NCI-H146 treated with DMSO at 0.1 percent for 48 hours (cell line): ENCODE data around the gene PPP4R2.

ENCODE experiments used
- DNase-seq: peaks from one replicate; lab custom pipeline; 2025; ENCODE audit not compliant: unreplicated experiment; lab: John Stamatoyannopoulos, UW

The PPP4R2 gene

DNA sequence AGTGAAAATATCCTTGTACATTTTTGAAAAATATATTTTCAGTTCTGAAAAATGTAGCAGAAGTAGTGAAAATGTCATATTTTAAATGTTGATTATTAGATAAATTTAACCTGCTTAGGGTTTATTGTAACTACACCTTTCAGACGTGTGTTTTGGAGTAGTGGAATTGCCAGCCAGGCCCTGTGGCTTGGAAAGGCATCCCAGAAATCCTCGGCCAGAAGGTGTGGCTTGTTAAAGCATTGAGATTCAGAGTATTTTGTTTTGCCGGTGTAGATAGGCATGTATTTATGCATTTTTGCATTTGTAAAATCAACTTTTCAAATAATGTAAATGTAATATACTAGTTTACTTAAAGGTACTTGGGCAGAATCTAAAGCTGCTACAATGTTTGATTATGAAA lies 71.8 kb downstream of the PPP4R2 start:
- DNase-seq: no peak

- no peak for DNase-seq
Measured at GRCh38 chr3:73069187-73069586, 72.6 kb downstream of the PPP4R2 start.

DNA sequence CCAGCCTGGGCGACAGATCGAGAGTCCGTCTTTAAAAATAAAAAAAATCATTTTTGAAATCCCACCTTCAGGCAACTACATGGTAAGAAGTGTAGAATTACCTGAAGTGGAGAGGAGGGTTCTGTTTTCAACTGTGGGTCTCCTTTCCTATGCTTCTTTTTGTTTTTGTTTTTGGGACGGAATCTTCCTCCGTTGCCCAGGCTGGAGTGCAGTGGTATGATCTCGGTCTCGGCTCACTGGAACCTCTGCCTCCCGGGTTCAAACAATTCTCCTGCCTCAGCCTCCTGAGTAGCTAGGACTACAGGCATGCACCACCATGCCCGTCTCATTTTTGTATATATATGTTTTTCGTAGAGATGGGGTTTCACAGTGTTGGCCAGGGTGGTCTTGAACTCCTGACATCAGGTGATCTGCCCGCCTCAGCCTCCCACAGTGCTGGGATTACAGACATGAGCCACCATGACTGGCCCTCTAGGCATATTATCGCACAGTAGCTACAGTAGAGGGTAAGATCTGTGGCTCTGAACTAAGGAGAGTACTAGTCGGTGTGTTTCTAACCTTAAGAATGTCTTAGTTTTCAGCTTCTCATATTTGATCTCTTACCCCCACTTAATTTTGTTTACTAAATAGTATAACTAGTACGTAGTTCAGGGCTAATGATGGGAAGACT lies 73.3 kb downstream of the PPP4R2 start:
- no peak for DNase-seq

DNA sequence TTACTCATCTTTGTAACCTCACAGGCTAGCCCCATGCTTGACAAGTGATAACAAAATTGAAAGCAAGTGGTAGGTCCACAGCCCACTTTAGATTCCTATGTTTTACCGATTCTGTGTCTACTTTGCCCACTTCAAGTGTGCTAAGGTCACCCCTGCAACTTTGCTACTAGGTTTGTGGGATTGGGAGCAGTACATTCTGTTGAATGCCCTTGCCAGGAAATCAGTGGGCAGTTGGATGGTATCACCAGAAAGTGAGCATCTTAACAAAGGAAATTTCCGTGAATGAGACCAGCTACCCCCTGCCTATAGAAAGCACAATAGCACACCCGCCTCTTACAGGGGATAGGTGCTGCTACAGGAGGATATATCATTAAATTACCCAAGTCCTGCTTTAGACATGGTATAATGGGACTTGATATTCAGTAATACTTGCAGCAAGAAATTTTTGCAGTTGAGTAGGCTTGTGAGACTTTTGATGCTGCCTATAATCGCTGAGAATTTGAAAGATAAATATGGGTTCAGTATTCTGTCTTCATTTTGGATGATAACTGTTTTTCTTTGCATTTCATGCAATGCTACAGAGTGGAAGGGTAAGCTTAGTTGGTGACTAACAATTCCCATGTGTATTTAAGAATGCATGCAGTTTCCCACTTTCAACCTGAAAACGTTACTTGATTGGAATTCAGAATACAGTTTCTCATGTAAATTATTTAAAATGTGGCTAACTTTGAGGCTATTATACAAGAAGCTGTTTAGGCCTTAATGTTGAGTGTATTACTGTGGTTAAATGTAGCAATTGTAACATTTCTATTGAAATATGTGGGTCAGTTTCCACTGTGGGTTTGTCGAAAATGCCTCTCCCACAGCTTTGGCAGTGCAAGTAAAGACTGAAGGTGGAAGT lies 74.3 kb downstream of the PPP4R2 start:
- DNase-seq: no peak

DNA sequence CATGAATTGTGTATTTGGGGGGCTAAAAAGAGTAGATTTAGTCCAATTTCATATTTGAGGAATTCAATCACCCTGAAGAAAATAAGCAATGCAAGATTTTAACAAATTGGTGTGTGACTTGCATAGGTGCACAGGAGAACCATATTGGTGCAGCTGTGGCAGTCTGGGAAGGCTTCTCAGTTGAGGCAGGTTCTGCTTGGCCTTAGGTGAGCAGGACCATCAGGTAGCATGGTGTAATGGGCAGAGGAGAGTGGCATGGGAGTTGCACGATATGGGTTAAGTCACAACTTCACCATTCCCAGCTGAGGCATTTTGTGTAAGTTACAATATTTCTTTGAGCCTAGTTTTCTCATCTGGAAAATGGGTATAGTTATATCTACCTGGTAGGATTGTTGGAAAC lies 75.3 kb downstream of the PPP4R2 start:
- no peak for DNase-seq

GRCh38 chr3:73072634-73073033 lies 76.0 kb downstream of the PPP4R2 start:
- no peak for DNase-seq

DNA sequence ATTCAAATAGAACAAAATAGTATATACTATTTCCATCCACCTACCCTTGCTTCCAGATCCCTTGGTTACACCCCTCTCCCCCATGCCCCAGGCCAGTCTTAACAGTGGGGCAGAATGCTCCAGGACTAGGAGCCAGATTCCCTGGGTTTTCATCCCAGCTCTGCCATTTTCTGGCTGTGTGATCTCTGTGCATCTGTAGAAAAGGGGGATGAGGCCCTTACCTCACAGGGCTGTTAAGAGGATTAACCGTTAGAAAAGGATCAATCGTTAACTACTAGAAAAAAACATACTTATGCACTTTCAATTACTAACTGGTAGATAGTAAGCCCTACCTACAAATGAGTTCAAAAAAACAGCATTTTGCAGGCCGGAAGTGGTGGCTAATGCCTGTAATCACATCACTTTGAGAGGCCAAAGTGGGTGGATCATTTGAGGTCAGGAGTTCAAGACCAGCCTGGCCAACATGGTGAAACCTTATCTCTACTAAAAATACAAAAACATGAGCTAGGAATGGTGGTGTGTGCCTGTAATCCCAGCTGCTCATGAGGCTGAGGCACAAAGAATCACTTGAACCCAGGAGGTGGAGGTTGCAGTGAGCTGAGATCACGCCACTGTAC lies 76.6 kb downstream of the PPP4R2 start:
- no peak for DNase-seq

- DNase-seq: no peak
Measured at GRCh38 chr3:73074781-73075180, 78.2 kb downstream of the PPP4R2 start.

DNA sequence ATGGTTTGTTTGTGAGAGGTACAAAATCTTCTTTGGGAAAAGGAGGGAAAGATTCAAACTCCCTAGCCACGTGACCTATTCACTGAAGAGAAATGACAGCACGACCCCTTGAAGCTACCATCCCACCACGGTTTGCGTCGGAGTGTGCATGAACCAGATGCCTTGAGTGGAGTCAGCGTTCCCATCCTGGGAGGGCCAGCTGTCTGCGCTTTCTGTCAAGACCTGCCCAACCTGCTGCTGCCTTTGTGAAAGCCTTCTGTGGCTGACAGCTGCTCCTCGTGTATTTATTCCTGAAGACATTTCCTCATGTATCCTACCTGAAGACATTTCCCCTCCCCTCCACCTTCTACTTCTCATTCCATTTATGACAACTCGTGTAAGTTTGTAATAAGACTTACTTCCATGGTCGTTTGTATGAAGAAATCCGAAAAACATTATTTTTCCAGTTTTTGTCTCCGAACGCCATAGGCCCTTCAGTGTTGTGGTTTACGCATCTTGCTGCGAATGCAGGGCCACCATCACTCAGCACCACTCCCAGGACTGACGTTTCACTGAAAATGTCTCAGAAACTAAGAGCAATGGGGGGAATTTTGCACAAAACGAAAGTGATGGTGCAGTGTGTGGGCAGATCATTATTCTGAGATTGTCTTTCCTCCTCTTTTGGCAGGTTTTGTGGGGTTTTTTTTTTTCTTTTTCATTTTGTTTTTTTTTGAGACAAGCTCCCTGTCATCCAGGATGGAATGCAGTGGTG lies 83.8 kb downstream of the PPP4R2 start:
- no peak for DNase-seq

DNA sequence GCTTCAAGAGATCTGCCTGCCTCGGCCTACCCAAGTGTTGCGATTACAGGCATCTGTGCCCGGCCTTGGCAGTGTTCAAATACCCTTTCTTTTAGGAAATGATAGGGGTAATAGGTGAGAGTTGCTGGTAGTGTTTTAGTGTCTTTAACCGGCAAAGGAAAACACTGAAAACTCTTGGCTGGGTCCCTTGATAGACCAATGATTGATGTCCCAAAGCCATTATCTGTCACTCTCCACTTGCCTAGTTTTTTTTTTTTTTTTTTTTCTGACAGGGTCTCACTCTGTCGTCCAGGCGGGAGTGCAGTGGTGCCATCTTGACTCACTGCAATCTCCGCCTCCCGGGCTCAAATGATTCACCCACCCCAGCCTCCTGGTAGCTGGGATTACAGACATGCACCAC lies 84.5 kb downstream of the PPP4R2 start:
- no peak for DNase-seq

GRCh38 chr3:73084170-73084569 lies 87.6 kb downstream of the PPP4R2 start:
- no peak for DNase-seq

DNA sequence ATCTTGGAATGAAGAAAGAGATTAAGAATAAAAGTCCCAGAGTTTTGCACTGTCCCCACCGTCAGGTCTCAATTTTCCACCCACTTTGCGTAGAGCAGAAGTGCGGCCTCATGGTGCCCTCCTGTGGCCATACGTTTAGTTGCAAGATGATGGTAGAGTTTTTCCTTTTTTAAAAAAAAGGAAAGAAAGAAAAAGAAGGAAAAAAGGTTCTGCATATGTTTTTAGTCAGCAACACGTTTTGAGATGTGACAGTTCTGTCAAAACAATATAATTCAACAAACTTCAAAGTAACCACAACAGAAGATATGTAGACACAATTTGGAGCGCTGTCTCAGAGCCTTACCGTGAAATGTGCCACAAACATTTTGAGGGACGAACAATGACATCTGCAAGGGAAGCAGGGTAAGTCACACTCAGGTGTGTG lies 89.5 kb downstream of the PPP4R2 start:
- no peak for DNase-seq

GRCh38 chr3:73094129-73094528 lies 97.5 kb downstream of the PPP4R2 start:
- no peak for DNase-seq

DNA sequence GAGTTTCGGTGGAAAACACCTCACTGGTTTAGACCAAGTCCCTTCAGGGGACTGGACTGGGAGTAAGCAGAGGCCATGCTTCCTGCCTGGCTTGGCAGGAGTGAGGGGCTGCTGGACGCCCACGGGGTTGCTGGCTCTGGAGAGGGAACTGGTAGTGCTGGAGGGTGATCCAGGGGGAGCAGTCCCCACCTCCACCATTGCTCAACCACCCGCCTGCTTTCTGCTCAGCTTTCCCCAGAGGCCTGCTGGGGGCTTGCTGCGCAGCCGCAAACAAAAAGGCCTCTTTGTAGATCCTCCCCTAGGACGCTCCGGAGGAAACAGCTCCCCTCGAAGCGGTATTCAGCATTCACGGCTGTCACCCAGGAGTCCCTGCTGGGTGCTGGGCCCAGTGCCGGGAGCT lies 98.3 kb downstream of the PPP4R2 start:
- no peak for DNase-seq

- no peak for DNase-seq
Measured at GRCh38 chr3:73096169-73096568, 99.6 kb downstream of the PPP4R2 start.

GRCh38 chr3:73098026-73098425 lies 101.4 kb downstream of the PPP4R2 start:
- DNase-seq: no peak

GRCh38 chr3:73098873-73099272 lies 102.3 kb downstream of the PPP4R2 start:
- no peak for DNase-seq

- DNase-seq: peak; percentile 35
Measured at GRCh38 chr3:73100741-73101559, 104.3 kb downstream of the PPP4R2 start.

DNA sequence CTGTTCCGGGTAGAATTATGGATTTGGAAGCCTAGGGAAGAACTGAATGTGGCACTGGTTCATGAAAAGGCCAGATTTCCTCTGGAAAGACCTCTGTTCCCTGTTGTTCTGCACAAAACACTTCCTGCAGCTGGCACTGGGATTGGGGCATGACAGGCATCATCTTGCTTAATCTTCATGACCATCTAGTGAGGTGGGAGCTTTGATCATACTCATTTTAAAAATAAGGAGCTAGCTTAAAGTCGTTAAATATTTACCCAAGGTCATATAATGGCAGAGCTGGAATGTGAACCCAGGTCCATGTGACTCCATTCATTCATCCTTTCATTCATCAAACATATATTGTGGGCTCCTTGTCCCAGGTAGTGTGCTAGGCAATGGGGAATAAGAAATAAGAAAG lies 105.3 kb downstream of the PPP4R2 start:
- no peak for DNase-seq

DNA sequence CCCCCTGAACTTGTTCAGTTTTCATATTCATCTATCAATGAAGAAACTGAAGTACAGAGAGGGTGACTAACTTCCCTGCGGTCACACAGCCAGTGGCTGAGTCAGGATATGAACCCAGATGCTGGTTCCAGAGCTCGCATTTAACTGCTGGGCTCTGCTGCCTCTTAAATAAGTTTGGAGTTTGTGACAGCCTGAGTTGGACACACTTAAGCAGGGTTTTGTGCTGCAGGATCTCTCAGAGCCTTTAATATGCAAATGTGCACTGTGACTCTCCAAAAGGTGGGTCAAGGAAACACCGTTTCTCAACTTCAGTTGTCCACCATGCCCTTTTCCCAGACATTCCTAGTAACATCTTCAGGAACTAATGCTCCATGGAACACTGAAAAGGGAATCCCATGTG lies 110.6 kb downstream of the PPP4R2 start:
- DNase-seq: no peak
